NOMO-1 (cell line): ENCODE results near the gene RAB6A.

Experiments
- DNase-seq, 2 experiments: peaks; one replicate each; lab custom pipeline; 2025; ENCODE audit not compliant: unreplicated experiment in 2 of 2; lab: John Stamatoyannopoulos, UW

The RAB6A gene

DNA sequence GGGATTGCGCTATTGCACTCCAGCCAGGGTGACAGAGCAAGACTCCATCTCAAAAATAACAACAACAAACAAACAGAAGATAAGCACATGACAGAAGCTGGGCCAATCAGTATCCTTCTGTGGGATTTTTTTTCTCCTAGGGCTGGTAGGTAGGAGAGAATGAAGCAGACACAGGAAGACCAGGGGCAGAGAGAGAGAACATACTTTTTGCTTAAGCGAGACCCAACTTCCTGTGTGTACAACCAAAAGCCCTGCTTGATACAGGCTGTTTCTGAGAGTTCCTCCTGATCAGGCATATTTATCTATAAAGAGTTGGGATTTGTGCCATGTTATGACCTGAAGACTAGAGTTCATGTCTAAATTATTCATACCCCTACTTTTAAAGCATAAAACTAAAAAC lies 126.9 kb downstream of the RAB6A start:
- DNase-seq: no peak

DNA sequence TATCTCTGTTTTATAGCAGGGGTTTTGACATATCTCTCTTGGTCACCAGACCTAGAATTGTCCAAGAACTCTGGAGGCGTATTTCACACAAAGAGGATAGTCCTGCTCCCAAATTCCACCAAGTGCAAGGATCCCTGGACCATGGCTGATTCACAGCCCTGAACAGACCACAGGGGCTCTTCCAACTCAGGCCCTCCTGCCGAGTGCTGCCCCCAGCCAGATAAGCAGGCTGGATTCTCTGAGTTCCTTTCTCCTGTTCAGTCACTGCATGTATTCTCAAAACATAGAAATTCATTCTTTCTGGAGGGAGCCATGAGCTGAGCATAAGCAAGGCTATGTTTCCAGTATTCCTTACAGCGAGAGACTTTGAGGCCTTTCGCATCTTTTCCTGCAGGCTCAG lies 127.9 kb downstream of the RAB6A start:
- DNase-seq: no peak

DNA sequence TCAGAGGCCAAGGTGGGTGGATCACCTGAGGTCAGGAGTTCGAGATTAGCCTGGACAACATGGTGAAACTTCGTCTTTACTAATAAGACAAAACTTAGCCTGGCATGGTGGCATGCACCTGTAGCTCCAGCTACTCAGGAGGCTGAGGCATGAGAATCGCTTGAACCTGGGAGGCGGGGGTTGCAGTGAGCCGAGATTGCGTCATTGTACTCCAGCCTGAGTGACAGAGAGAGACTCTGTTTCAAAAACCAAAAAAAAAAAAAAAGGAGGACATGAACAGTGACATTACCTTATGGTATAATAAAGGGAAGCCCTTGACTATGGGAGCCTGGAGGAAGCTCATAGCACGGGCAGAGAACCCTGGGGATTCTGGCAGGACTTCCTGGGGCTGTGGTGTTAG lies 131.0 kb downstream of the RAB6A start:
- DNase-seq: no peak

DNA sequence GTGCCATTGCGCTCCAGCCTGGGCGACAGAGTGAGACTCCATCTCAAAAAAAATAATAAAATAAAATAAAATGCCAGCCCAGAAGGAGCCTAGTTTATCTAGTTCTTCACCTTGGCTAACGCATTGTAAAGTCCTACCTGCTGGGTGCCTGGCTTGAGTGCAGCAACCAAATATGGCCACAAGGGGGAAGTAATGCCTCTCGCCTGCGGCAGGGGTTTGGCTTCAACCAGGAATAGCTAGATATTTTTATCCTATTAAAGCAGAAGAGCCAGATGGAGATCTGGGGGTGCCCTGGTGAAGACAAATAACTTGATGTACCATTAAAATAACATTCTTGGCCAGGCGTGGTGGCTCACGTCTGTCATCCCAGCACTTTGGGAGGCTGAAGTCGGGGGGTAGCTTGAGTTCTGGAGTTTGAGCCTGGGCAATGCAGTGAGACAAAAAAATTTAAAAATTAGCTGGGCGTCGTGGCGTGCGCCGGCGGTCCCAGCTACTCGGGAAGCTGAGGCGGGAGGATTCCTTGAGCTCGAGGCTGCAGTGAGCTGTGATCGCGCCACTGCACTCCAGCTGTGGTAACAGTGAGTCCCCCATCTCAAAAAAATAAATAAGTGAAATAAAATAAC lies 135.1 kb downstream of the RAB6A start:
- peak; percentile 61 to 70 for DNase-seq
